Eye (tissue), 1 donor: Measurements from ENCODE around the gene MINDY3.
"Not testable (repeated sequence)": the region's sequence is repeated elsewhere in the genome, so short reads cannot be mapped to it uniquely, and the experiment has no call there.

Experiments
- DNase-seq: peaks from one replicate; pipeline ENCODE4 v3.0.0-alpha.2; 2015

Gene MINDY3

GRCh38 chr10:15764892-15765454, 95.3 kb downstream of the MINDY3 start:
- no peak for DNase-seq

GRCh38 chr10:15763006-15763405, 97.3 kb downstream of the MINDY3 start:
- DNase-seq: no peak

- not testable (repeated sequence) for DNase-seq
Measured at GRCh38 chr10:15762239-15762638, 98.1 kb downstream of the MINDY3 start.

- DNase-seq: not testable (repeated sequence)
Measured at GRCh38 chr10:15761224-15761623, 99.1 kb downstream of the MINDY3 start.

- no peak for DNase-seq
Measured at GRCh38 chr10:15760681-15761080, 99.6 kb downstream of the MINDY3 start.

GRCh38 chr10:15759265-15759664, 101.0 kb downstream of the MINDY3 start:
- no peak for DNase-seq

GRCh38 chr10:15758618-15759017, 101.7 kb downstream of the MINDY3 start:
- no peak for DNase-seq

- DNase-seq: no peak
Measured at GRCh38 chr10:15754937-15755336, 105.4 kb downstream of the MINDY3 start.

GRCh38 chr10:15751046-15751445, 109.3 kb downstream of the MINDY3 start:
- DNase-seq: no peak

- no peak for DNase-seq
Measured at GRCh38 chr10:15748126-15748525, 112.2 kb downstream of the MINDY3 start.

- DNase-seq: no peak
Measured at GRCh38 chr10:15747632-15748031, 112.7 kb downstream of the MINDY3 start.

GRCh38 chr10:15745751-15746150, 114.6 kb downstream of the MINDY3 start:
- peak; percentile 50 for DNase-seq

GRCh38 chr10:15744217-15744865, 116.0 kb downstream of the MINDY3 start:
- DNase-seq: peak; percentile 56

GRCh38 chr10:15743443-15743842, 116.9 kb downstream of the MINDY3 start:
- DNase-seq: no peak

- DNase-seq: no peak
Measured at GRCh38 chr10:15742836-15743235, 117.5 kb downstream of the MINDY3 start.

- no peak for DNase-seq
Measured at GRCh38 chr10:15742102-15742501, 118.2 kb downstream of the MINDY3 start.

GRCh38 chr10:15741581-15741980, 118.7 kb downstream of the MINDY3 start:
- no peak for DNase-seq

GRCh38 chr10:15740261-15740660, 120.0 kb downstream of the MINDY3 start:
- no peak for DNase-seq

- DNase-seq: no peak
Measured at GRCh38 chr10:15739254-15739970, 120.9 kb downstream of the MINDY3 start.

- DNase-seq: peak; percentile 87
Measured at GRCh38 chr10:15738270-15738925, 121.9 kb downstream of the MINDY3 start.

- no peak for DNase-seq
Measured at GRCh38 chr10:15737656-15738055, 122.7 kb downstream of the MINDY3 start.

GRCh38 chr10:15735763-15736162, 124.5 kb downstream of the MINDY3 start:
- DNase-seq: peak; percentile 68

GRCh38 chr10:15730341-15730740, 130.0 kb downstream of the MINDY3 start:
- no peak for DNase-seq

GRCh38 chr10:15729890-15730289, 130.4 kb downstream of the MINDY3 start:
- no peak for DNase-seq
